Erythroblast (primary cell): ENCODE measurements around the gene AOPEP.

Source experiments
- DNase-seq, 2 experiments: peaks; one replicate each; lab custom pipeline; 2025; lab: John Stamatoyannopoulos, UW
- GATA1 ChIP-seq: IDR thresholded peaks from 2 replicates; pipeline ENCODE4 v1.6.1; 2011; ENCODE audit warnings: low read depth, mild to moderate bottlenecking, control low read depth, low read length, moderate library complexity
- POLR2A ChIP-seq: IDR thresholded peaks from 2 replicates; pipeline ENCODE4 v1.6.1; 2011; ENCODE audit warnings: mild to moderate bottlenecking, low read length

AOPEP gene

DNA sequence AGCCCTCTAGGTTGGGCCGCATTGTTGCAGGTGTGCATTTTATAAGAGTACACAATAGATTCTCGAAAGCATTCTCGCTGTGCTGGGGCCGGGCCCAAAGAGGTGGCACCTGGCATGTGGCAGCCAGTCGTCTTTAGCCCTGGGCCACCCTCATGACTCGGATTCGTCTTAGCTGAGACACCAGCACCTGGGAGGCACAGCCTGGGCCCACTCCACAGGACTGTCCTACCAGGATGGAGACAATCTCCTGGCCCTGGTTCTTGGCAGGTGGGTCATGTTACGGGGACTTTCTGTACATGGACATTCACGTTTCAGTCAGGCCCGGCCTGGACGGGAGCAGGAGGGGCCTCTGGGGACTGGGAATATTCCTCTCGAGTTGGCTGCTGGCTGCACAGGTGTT lies 378.5 kb downstream of the AOPEP start:
- no peak for DNase-seq
- TF ChIP-seq GATA1 = no peak
- TF ChIP-seq POLR2A = no peak

DNA sequence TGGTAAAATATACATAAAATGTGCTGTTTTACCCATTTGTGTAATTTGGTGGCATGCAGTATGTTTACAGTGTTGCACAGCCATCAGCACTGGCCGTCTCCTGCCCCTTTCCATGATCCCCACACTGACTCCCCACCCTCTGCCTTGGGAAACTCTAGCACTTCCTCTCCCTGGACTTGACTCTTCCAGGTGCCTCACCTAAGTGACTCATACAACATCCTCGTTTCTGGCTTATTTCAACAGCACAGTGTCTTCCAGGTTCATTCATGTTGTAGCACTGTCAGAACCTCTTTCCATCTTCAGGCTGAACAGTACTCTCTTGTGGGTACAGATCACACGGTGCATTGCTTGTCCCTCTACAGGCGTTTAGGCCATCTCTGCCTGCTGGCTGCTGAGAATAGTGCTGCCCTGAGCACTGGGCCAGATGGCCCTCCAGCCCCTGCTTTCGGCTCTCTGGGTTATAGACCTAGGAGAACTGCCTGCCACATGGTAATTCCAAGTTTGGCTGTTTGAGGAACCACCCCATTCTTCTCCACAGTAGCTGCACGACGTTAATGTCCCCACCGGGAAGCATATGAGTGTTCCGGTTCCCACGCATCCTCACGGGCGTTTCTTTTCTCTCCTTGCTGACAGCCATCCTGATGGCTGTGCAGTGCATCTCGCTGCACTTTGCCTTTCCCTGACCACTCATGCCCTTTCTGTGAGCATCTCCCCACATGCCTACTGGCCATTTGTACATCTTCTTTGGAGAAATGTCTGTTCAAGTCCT lies 379.2 kb downstream of the AOPEP start:
- DNase-seq = no peak
- TF ChIP-seq GATA1 (no peak), POLR2A (no peak)

DNA sequence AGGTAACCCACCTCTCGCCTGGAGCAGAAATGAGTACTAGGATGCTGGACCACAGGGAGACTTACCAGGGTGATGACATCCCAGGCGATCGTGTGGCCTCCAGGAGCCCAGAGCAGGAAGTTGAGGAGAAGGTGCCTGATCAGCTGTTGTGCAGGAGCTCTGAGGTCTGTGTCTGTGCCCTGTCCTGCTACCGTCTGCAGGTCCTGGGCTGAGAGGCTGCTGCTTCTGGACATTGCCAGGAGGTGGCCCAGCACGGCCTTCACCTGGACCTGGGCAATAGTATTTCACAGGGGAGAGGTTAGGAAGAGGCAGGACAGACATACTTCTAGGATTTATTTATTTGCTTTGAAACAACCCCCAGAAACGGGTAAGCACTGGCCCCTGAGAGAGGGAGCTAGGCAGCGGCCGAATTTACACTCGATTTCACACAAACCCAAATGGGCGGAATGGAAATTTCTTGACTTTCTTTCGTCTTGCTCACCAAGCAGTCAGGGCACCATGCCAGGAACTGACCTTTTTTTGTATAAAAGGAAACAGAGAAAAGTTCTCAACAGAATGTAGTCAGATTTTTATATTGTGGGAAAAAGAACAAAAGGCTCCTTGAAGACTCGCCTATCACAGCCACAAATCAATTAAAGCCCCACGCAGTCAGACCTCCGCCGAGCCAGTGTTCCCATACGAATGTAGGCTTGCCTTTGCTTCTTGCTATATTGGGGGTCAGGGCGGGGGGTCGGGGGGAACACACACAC lies 380.7 kb downstream of the AOPEP start:
- DNase-seq = no peak
- TF ChIP-seq GATA1 (no peak), POLR2A (no peak)

DNA sequence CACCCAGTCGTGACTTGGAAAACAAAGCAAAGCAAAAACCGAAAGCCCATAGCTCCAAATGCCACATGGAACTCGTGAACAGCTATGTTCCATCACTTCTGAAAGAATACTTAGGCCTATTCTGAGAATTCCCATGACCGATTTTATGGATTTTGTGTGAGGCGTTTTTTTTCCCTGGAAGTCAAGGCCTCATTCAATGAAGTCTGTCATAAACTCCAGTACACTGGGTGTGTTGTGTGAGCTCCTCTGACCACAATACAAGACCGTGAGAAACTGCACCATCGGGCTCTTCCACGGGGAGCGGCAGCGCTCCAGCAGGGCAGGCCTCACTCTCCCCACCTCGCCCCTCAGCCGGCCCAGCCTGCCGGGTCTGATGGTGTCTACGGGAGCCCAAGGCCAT lies 381.5 kb downstream of the AOPEP start:
- TF ChIP-seq POLR2A (no peak), GATA1 (no peak)
- DNase-seq = no peak

DNA sequence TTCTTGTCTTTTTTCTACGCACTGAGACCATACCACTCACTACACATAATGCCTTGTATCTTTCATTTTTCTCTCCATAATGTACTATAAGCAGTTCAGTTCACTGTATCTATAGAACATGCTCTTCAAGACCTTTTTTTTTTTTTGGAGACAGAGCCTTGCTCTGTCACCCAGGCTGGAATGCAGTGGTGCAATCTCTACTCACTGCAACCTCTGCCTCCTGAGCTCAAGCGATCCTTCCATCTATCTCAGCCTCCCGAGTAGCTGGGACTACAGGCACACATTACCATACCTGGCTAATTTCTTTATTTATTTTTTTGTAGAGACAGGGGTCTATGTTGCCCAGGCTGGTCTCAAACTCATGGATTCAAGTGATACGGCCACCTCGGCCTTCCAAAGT lies 382.3 kb downstream of the AOPEP start:
- TF ChIP-seq POLR2A (no peak), GATA1 (no peak)
- DNase-seq = no peak

DNA sequence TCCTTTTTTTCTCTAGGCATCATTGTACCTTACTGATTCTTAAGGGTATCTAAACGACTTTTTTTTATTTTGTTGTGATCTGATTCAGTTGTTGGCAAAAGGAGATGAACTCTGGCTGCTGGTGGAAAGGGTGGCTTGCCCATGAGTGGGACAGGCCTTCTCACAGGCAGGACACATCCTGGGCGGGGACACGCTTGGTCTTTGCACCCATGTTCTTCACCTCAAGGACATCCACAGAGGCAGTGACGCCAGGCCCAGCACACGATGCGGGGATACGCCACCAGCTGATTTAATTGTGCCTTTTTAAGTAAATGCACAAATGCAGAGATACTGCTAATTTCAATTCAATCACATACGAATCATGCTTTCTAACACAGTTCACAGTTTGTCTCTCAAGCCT lies 383.0 kb downstream of the AOPEP start:
- TF ChIP-seq GATA1 (no peak), POLR2A (no peak)
- no peak for DNase-seq

DNA sequence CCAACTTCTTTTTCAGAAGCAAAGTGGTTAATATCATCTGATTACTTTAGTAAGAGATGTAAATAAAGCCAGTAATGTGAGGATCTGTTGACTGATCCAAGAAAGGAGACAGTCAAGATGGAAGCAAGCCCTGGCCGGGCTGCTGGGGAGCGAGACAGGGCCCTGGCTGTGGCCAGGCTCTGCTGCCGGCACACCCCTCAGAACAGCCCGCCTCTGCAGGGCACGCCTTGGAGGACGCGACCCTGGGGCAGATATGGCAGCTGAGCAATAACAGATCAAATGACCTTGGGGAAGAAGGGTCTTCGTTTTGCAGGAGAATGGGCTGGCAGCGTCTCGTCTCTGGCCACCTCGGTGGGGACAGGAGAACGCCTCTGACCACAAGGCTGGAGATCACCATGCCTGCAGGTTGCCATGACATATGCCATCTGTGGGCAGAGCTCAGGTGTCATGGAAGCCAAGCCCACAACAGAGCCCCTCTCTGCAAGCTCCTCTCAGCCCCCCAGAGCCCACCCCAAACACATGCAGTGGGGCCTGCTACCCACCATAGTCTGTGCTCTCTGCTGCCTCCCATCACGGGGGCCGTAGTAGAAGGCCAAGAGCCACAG lies 384.5 kb downstream of the AOPEP start:
- DNase-seq = no peak
- TF ChIP-seq GATA1 (no peak), POLR2A (no peak)

DNA sequence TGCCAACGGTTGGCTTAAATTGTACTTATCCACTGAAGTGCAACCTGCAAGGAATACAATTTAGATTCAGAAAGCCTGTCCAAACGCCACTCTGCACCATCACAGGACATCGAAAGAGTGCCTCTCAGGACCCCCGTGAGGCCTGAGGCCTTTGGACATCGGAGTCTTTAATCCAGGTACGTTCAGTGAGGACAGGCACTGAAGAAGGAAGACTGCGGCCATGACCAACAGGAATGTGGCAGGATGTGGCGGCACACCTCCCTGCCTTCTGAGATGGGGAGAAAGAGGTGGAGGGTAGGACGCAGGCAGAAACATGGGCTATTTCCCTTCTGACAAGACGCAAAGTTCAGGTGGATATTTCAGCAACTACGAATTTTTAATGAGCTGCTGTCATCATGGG lies 385.2 kb downstream of the AOPEP start:
- DNase-seq = no peak
- no peak for TF ChIP-seq GATA1
- no peak for TF ChIP-seq POLR2A

DNA sequence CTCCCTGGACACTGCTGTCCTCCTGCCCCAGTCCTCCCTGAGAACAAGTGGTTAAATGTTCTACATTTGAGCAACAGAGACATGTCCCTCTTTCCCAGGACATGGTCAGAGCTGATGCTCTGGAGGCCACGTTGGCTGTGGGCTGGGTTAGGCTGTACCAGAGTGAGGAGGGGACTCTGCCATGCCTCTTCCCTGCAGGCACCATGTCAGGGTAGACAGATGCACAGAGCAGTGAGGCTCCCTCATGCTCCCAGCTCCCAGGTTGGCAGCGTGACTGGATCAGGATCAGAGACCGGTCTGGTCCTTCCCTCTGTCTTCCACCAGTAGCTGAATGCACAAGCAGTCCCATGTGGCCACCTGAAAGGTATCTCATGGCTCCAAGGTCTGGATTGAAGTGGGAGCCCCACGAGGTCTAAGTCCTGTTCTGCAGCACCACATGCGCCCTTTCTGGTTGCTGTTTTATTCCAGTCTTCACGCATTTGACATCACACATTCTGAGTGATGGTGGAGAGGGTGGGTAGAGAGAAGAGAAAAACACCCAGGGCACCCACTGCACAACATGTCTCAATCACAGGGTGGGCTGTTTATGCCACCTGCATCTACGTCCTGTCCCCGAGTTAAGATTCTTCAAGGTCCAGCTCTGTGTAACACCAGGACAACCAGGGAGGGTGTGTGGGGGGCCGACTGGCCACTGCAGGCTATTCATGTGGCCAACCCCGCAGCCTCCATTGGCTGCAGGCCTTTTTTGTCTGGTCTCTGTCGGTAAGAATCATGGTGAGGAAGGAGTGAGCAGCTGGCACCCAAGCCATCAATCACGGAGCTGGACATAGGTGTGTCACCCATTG lies 386.2 kb downstream of the AOPEP start:
- TF ChIP-seq GATA1 = no peak
- TF ChIP-seq POLR2A = no peak
- no peak for DNase-seq

DNA sequence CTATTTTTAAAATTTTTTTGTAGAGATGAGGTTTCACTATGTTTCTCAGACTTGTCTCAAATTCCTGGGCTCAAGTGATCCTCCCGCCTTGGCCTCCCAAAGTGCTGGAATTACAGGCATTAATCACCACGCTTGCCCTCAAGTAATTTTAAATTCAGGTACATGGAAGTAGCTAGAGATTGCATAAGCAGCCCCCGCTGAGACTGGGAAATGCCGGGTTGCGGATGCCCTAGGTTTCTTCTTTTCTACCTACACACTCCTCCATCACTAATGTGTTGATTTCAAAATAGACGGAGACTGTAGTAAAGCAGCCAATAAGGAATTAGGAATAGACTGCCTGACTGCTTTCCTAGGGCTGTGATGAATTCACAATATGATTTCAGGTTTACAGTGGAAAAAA lies 388.6 kb downstream of the AOPEP start:
- TF ChIP-seq POLR2A = no peak
- no peak for TF ChIP-seq GATA1
- DNase-seq = no peak

DNA sequence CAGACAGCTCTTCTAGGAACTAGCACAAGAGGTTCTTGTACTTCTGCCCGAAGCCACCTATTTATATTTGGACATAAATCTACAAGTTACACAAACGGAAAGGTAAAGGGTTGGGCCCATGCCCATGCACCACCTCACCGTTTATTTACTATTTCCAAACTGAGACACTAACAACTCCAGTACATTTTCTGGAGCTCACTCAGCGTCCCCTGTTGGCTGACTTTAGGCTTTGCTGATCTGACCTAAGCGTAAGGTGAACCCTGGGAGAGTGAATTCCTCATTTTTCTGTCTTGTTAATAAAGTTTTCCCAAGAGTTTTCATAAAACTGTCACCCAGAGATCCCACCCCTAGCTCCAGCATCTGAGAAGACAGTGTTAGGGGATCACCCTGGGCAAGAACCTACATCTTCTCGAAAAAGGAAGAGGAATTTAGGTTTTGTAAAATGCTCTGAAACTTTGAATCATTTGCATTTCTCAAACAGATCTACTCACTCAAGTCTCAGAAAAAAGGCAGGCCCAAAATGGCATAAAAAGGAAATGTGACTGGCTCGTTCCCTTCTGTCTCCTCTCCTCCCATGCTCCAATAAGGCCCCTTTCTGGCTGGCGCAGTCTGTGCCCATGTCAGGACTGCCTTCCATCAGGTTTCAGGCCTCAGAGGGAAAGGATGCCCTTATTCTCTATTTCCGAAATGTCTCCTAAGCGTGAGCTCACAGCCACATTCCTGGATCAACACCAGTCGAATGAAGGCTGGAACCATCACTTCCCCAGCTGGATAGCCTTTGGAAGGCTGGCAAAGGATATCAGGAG lies 389.7 kb downstream of the AOPEP start:
- no peak for TF ChIP-seq GATA1
- TF ChIP-seq POLR2A = no peak
- DNase-seq = no peak

DNA sequence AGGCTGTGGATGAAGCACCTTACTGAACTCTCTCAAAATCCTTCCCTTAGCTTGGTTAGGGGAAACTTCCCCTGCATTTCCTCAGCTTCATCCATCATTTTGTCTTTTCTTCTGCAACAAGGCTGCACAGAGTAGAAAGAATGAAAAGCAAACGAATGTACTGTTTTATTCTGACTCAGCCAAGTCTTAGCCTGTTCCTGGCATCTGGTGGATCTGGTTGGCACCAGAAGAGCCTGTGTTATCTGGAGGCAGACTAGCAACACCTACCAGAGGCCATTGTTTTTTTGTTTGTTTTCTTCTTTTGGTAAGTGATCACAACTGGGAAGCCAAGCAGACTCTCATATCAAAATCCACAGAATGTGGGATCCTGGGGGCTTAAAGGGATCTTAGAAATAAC lies 390.3 kb downstream of the AOPEP start:
- TF ChIP-seq POLR2A (no peak), GATA1 (no peak)
- DNase-seq = no peak

DNA sequence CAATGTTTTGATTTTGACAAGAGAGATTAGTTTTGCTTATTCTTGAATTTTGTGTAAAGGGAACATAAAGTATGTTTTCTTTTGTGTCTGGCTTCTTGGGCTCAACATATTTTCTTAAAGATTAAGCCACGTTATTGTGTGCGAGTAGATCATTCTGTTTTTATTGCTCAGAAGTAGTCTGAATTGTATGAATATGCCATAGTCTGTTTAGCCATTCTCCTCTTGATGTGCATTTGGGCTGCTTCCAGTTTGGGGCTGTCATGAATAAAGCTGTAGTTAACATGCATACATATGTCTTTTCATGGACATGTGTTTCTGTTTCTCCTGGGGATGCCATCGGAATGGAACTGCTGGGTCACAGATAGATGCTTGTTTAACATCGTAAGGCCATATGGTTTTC lies 392.1 kb downstream of the AOPEP start:
- DNase-seq = no peak
- TF ChIP-seq POLR2A = no peak
- TF ChIP-seq GATA1 = no peak
